Ascending aorta (tissue), 2 donors: ENCODE data around the gene CEP70. TPM values are rescaled to one million over a fixed set of nuclear protein-coding genes. Genes with fewer than 3 reads are reported as not detected.
"Not testable (repeated sequence)": the region's sequence is repeated elsewhere in the genome, so short reads cannot be mapped to it uniquely, and the experiment has no call there.

ENCODE experiments used
- DNase-seq, 2 donors: peaks; one replicate each; pipeline ENCODE4 v3.0.0-alpha.2; 2019; ENCODE audit warnings: low spot score in 2 of 2
- H3K27ac ChIP-seq, 2 donors: fragments of 200-600 bp; sonication (generic); one replicate each; pipeline ENCODE4 v1.5.1; 2016 to 2017; ENCODE audit warnings: mild to moderate bottlenecking in 1 of 2
- H3K27me3 ChIP-seq: fragments of 200-600 bp; sonication (generic); one replicate; pipeline ENCODE4 v1.5.1; 2017
- H3K36me3 ChIP-seq, 2 donors: fragments of 200-600 bp; sonication (generic); one replicate each; pipeline ENCODE4 v1.5.1; 2016
- H3K4me1 ChIP-seq, 2 donors: fragments of 200-600 bp; sonication (generic); one replicate each; pipeline ENCODE4 v1.5.1; 2016 to 2017; ENCODE audit warnings: mild to moderate bottlenecking in 1 of 2
- H3K4me3 ChIP-seq, 2 donors: fragments of 200-600 bp; sonication (generic); one replicate each; pipeline ENCODE4 v1.5.1; 2016 to 2017; ENCODE audit warnings: mild to moderate bottlenecking in 1 of 2
- H3K9me3 ChIP-seq, 2 donors: fragments of 200-600 bp; sonication (generic); one replicate each; pipeline ENCODE4 v1.5.1; 2016
- intact Hi-C: fragments of 100-400 bp; cut with DNase I; formaldehyde crosslinking; loops from one replicate; pipeline ENCODE4 v1.15.1; 2023
- total RNA-seq: library from RNA; depleted of rRNA; stranded (reverse); fragments of >200 nt; gene quantifications from one replicate; pipeline ENCODE4 v1.1.0, GENCODE V29; 2016
- TF ChIP-seq, protein P1 (sequence below), 3 experiments: fragments of 200-600 bp in 2 of 3; fragments of 450-650 bp in 1 of 3; sonication (generic) in 2 of 3; IDR thresholded peaks; one replicate each; pipeline ENCODE4 v1.5.1; 2016 to 2019; ENCODE audit warnings: antibody characterized with exemption in 3 of 3, mild to moderate bottlenecking in 1 of 3, moderate library complexity in 1 of 3

Gene CEP70
- total RNA-seq, 1 donor from 2014 or later: 7.6 TPM

DNA sequence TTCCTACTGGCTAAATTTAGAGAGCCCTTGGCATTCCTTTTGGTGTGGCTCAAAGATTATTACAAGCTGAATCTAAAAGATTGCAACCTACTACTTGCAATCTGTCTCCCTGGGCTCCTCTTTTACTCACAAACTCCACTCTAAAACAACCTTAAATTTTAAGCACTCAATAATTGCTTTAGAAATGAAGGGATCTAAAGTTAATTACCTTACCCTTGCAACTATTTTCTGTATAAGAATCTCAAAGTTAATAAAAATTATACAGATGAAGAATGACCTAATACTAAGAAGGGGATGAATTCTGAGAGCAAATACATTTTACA is 99.5 kb downstream of the CEP70 start:
- Histone ChIP-seq H3K9me3 (no peaks in the 10 kb centered on the region), H3K27ac (no peak overlapping the region), H3K4me3 (no peak overlapping the region), H3K27me3 (no peaks in the 10 kb centered on the region), H3K36me3 (peaks cover 2 to 11% of the 10 kb centered on the region in 2 donors), H3K4me1 (peaks cover 0 to 6% of the 10 kb centered on the region in 2 donors)
- TF ChIP-seq, protein P1, sequence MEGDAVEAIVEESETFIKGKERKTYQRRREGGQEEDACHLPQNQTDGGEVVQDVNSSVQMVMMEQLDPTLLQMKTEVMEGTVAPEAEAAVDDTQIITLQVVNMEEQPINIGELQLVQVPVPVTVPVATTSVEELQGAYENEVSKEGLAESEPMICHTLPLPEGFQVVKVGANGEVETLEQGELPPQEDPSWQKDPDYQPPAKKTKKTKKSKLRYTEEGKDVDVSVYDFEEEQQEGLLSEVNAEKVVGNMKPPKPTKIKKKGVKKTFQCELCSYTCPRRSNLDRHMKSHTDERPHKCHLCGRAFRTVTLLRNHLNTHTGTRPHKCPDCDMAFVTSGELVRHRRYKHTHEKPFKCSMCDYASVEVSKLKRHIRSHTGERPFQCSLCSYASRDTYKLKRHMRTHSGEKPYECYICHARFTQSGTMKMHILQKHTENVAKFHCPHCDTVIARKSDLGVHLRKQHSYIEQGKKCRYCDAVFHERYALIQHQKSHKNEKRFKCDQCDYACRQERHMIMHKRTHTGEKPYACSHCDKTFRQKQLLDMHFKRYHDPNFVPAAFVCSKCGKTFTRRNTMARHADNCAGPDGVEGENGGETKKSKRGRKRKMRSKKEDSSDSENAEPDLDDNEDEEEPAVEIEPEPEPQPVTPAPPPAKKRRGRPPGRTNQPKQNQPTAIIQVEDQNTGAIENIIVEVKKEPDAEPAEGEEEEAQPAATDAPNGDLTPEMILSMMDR (IDR thresholded peaks at IDR 0.05): no peak
- no peak for DNase-seq
- intact Hi-C loops: no loop called here

- intact Hi-C loops: no loop called here
- peaks cover 0 to 8% of the 10 kb centered on the region in 2 donors for H3K36me3 ChIP-seq
- TF ChIP-seq, protein P1 (IDR thresholded peaks at IDR 0.05): no peak
Measured at GRCh38 chr3:138493804-138494606, 100.1 kb downstream of the CEP70 start.

GRCh38 chr3:138492980-138493675 is 100.9 kb downstream of the CEP70 start:
- Histone ChIP-seq H3K9me3 (no peaks in the 10 kb centered on the region), H3K4me3 (no peak overlapping the region), H3K36me3 (peaks cover 0 to 8% of the 10 kb centered on the region in 2 donors), H3K27ac (no peak overlapping the region), H3K4me1 (peaks cover 0 to 6% of the 10 kb centered on the region in 2 donors), H3K27me3 (no peaks in the 10 kb centered on the region)
- no peak for DNase-seq
- intact Hi-C loops: no loop called here
- TF ChIP-seq, protein P1 (IDR thresholded peaks at IDR 0.05): no peak

More at GRCh38 chr3:138493804-138494606, 100.1 kb downstream of the CEP70 start:
- Histone ChIP-seq H3K4me3 (no peak overlapping the region), H3K9me3 (no peaks in the 10 kb centered on the region), H3K4me1 (peaks cover 0 to 6% of the 10 kb centered on the region in 2 donors), H3K27me3 (no peaks in the 10 kb centered on the region), H3K27ac (no peak overlapping the region)
- no peak for DNase-seq

- no peak for DNase-seq
- peaks cover 0 to 10% of the 10 kb centered on the region in 2 donors for H3K9me3 ChIP-seq
- peaks cover 0 to 6% of the 10 kb centered on the region in 2 donors for H3K4me1 ChIP-seq
- H3K27ac ChIP-seq: no peak overlapping the region
- intact Hi-C loops: no loop called here
- no peaks in the 10 kb centered on the region for H3K27me3 ChIP-seq
- H3K4me3 ChIP-seq: no peak overlapping the region
- H3K36me3 ChIP-seq: peaks cover 0 to 8% of the 10 kb centered on the region in 2 donors
- TF ChIP-seq, protein P1 (IDR thresholded peaks at IDR 0.05): no peak
Measured at GRCh38 chr3:138491971-138492370, 102.1 kb downstream of the CEP70 start.

- peaks cover 0 to 24% of the 10 kb centered on the region in 2 donors for H3K9me3 ChIP-seq
- H3K27ac ChIP-seq, H3K36me3 ChIP-seq, intact Hi-C loops, H3K27me3 ChIP-seq, H3K4me3 ChIP-seq, H3K4me1 ChIP-seq, DNase-seq: not testable (repeated sequence)
Measured at GRCh38 chr3:138486580-138486979, 107.5 kb downstream of the CEP70 start.

DNA sequence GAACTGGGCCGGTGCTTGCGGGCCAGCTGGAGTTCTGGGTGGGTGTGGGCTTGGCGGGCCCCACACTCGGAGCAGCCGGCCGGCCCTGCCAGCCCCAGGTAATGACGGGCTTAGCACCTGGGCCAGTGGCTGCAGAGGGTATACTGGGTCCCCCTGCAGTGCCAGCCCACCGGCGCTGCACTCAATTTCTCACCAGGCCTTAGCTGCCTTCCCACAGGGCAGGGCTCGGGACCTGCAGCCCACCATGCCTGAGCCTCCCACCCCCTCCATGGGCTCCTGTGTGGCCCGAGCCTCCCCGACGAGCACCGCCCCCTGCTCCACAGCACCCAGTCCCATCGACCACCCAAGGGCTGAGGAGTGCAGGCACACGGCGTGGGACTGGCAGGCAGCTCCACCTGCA is 109.4 kb downstream of the CEP70 start:
- H3K4me3 ChIP-seq, H3K36me3 ChIP-seq, H3K27ac ChIP-seq, H3K4me1 ChIP-seq, intact Hi-C loops, H3K27me3 ChIP-seq, DNase-seq: not testable (repeated sequence)
- peaks cover 0 to 24% of the 10 kb centered on the region in 2 donors for H3K9me3 ChIP-seq
